CD14-positive monocyte (primary cell): ENCODE measurements around the gene SMIM15. TPM values are rescaled to one million over a fixed set of nuclear protein-coding genes. Genes with fewer than 3 reads are reported as not detected.

ENCODE experiments used
- DNase-seq, 3 donors: peaks; one replicate each; pipeline ENCODE4 v3.0.0-alpha.2; 2011 to 2022
- H2AFZ ChIP-seq: 2 replicates; pipeline ENCODE4 v1.6.0; 2012; ENCODE audit warnings: mild to moderate bottlenecking, low read depth, low read length, inconsistent platforms; ENCODE audit not compliant: insufficient read depth, poor library complexity, severe bottlenecking
- H3K27ac ChIP-seq, 2 donors: 1 replicate in 1 of 2; 2 replicates in 1 of 2; pipeline ENCODE4 v1.5.1; 2012 to 2013; ENCODE audit warnings: low read length in 2 of 2, control low read depth in 1 of 2, inconsistent platforms in 1 of 2, low read depth in 1 of 2, mild to moderate bottlenecking in 1 of 2
- H3K27me3 ChIP-seq, 2 donors: one replicate each; pipeline versions ENCODE4 v1.6.0 to v1.6.1; 2011 to 2013; ENCODE audit warnings: low read length in 2 of 2; ENCODE audit not compliant: control insufficient read depth in 2 of 2, insufficient read depth in 2 of 2
- H3K36me3 ChIP-seq, 2 donors: replicated peaks in 1 of 2; 1 replicate in 1 of 2; 2 replicates in 1 of 2; pipeline versions ENCODE4 v1.5.1 to v1.6.1; 2012 to 2013; ENCODE audit warnings: low read length in 2 of 2, control low read depth in 1 of 2, inconsistent platforms in 1 of 2, mild to moderate bottlenecking in 1 of 2; ENCODE audit not compliant: insufficient read depth in 2 of 2, control insufficient read depth in 1 of 2
- H3K4me1 ChIP-seq, 2 donors: 1 replicate in 1 of 2; 2 replicates in 1 of 2; pipeline versions ENCODE4 v1.5.1 to v1.6.1; 2012 to 2013; ENCODE audit warnings: low read length in 2 of 2, control low read depth in 1 of 2, inconsistent platforms in 1 of 2, mild to moderate bottlenecking in 1 of 2, moderate library complexity in 1 of 2; ENCODE audit not compliant: insufficient read depth in 2 of 2, control insufficient read depth in 1 of 2
- H3K4me2 ChIP-seq: replicated peaks from 2 replicates; pipeline ENCODE3; 2012; ENCODE audit warnings: low read length, moderate library complexity, mild to moderate bottlenecking; ENCODE audit not compliant: poor library complexity, severe bottlenecking; ENCODE audit errors: extremely low read depth
- H3K4me3 ChIP-seq, 3 experiments: fragments of 200-600 bp in 1 of 3; sonication (generic) in 1 of 3; replicated peaks in 1 of 3; 1 replicate in 2 of 3; 2 replicates in 1 of 3; pipeline ENCODE4 v1.5.1; 2011 to 2013; ENCODE audit warnings: low read length in 3 of 3, mild to moderate bottlenecking in 3 of 3, control low read depth in 2 of 3, low read depth in 2 of 3, inconsistent platforms in 1 of 3, moderate library complexity in 1 of 3
- H3K79me2 ChIP-seq: 2 replicates; pipeline ENCODE4 v1.6.0; 2012; ENCODE audit warnings: mild to moderate bottlenecking, control low read depth, inconsistent platforms, low read length, moderate library complexity; ENCODE audit not compliant: insufficient read depth
- H3K9ac ChIP-seq: 2 replicates; pipeline ENCODE4 v1.6.0; 2017; ENCODE audit warnings: low read length, mild to moderate bottlenecking; ENCODE audit not compliant: insufficient read depth, poor library complexity, severe bottlenecking
- H3K9me3 ChIP-seq, 2 donors: replicated peaks in 1 of 2; 1 replicate in 1 of 2; 2 replicates in 1 of 2; pipeline versions ENCODE4 v1.5.1 to v1.6.1; 2012 to 2013; ENCODE audit warnings: low read length in 2 of 2, control low read depth in 1 of 2; ENCODE audit not compliant: control insufficient read depth in 1 of 2, insufficient read depth in 1 of 2
- H4K20me1 ChIP-seq: 2 replicates; pipeline ENCODE4 v1.6.0; 2012; ENCODE audit warnings: mild to moderate bottlenecking, low read length, control low read depth, moderate library complexity; ENCODE audit not compliant: insufficient read depth
- H3K27ac Mint-ChIP-seq, 7 donors: one replicate each; pipeline ENCODE4 v1.8.0; 2020; ENCODE audit warnings: mild to moderate bottlenecking in 7 of 7, mixed read lengths in 7 of 7, moderate library complexity in 6 of 7, inconsistent platforms in 2 of 7
- H3K27me3 Mint-ChIP-seq, 3 donors: one replicate each; pipeline ENCODE4 v1.8.0; 2021 to 2022; ENCODE audit warnings: low read depth in 3 of 3, mild to moderate bottlenecking in 3 of 3, mixed read lengths in 3 of 3, moderate library complexity in 3 of 3, inconsistent platforms in 1 of 3
- H3K36me3 Mint-ChIP-seq, 2 donors: one replicate each; pipeline ENCODE4 v1.8.0; 2020; ENCODE audit warnings: mixed read lengths in 2 of 2, inconsistent platforms in 1 of 2, mild to moderate bottlenecking in 1 of 2
- H3K4me1 Mint-ChIP-seq: one replicate; pipeline ENCODE4 v1.8.0; 2020; ENCODE audit warnings: mild to moderate bottlenecking, mixed read lengths
- H3K4me3 Mint-ChIP-seq, 2 donors: one replicate each; pipeline ENCODE4 v1.8.0; 2020; ENCODE audit warnings: mild to moderate bottlenecking in 2 of 2, mixed read lengths in 2 of 2, moderate library complexity in 1 of 2
- H3K9me3 Mint-ChIP-seq, 7 donors: one replicate each; pipeline ENCODE4 v1.8.0; 2020 to 2022; ENCODE audit warnings: mixed read lengths in 7 of 7, mild to moderate bottlenecking in 6 of 7, moderate library complexity in 6 of 7, inconsistent platforms in 2 of 7
- WGBS: methylation state at CpG from one replicate; pipeline ENCODE4 v1.1.5; 2013; ENCODE audit warnings: missing lambda C conversion rate; ENCODE audit not compliant: insufficient coverage; 5-methylcytosine and 5-hydroxymethylcytosine counted together
- intact Hi-C, 2 donors: fragments of 100-400 bp; cut with micrococcal nuclease; formaldehyde crosslinking; loops; one replicate each; pipeline versions ENCODE4 v1.15.0 to v1.15.1; 2023
- polyA plus RNA-seq, 3 donors: library from polyadenylated mRNA; depleted of rRNA in 1 of 3; unstranded in 2 of 3; stranded (reverse) in 1 of 3; fragments of 300-500 nt in 2 of 3; fragments of >200 nt in 1 of 3; fragmentation: Illumina TruSeq in 2 of 3; gene quantifications; 1 replicate in 2 of 3; 2 replicates in 1 of 3; pipeline ENCODE4 v1.2.3, GENCODE V29; 2012 to 2021
- TF ChIP-seq, protein P1 (sequence below): fragments of 200-600 bp; IDR thresholded peaks from one replicate; pipeline ENCODE4 v1.8.0; 2022; ENCODE audit warnings: antibody characterized with exemption, mild to moderate bottlenecking

The SMIM15 gene
- polyA plus RNA-seq, 3 donors: 7.0 to 43.4 (median 32.0) TPM

DNA sequence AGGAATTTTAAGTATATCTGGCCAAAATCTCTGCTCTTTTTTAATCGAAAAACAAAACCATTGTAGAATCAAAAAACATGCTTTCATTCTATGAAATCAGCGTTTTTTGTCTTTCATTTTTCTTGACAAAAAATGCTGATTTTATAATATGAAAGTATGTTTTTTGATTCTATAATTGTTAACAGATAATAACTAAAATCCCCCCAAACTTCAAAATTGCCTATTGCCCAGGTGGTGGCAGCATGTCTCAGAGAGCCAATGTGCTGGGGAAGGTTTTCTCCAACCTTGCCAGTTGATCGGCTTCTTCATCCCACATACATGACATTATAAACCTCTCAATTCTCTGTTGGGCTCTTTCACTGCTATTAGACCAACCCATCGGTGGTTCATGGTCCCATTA lies 5.1 kb upstream of the SMIM15 start:
- no peak overlapping the region for H3K4me2 ChIP-seq
- no peaks in the 10 kb centered on the region for H4K20me1 ChIP-seq
- H3K4me1 ChIP-seq: peaks cover 12 to 17% of the 10 kb centered on the region in 2 donors
- no peaks in the 10 kb centered on the region for H3K9me3 Mint-ChIP-seq
- no peaks in the 10 kb centered on the region for H3K9me3 ChIP-seq
- no peaks in the 10 kb centered on the region for H3K27me3 ChIP-seq
- H3K36me3 ChIP-seq: no peaks in the 10 kb centered on the region
- H3K79me2 ChIP-seq: peaks cover 14% of the 10 kb centered on the region
- no peak overlapping the region for H3K4me3 Mint-ChIP-seq
- no peak overlapping the region for H3K27ac ChIP-seq
- peaks cover 18% of the 10 kb centered on the region for H3K4me1 Mint-ChIP-seq
- peak in 1 of 3 donors; percentile 28 for DNase-seq
- H3K27ac Mint-ChIP-seq: no peak overlapping the region
- WGBS: 43% methylated on average over 1 of the region's 4 CpGs
- H2AFZ ChIP-seq: no peak overlapping the region
- H3K4me3 ChIP-seq: no peak overlapping the region
- TF ChIP-seq, protein P1, sequence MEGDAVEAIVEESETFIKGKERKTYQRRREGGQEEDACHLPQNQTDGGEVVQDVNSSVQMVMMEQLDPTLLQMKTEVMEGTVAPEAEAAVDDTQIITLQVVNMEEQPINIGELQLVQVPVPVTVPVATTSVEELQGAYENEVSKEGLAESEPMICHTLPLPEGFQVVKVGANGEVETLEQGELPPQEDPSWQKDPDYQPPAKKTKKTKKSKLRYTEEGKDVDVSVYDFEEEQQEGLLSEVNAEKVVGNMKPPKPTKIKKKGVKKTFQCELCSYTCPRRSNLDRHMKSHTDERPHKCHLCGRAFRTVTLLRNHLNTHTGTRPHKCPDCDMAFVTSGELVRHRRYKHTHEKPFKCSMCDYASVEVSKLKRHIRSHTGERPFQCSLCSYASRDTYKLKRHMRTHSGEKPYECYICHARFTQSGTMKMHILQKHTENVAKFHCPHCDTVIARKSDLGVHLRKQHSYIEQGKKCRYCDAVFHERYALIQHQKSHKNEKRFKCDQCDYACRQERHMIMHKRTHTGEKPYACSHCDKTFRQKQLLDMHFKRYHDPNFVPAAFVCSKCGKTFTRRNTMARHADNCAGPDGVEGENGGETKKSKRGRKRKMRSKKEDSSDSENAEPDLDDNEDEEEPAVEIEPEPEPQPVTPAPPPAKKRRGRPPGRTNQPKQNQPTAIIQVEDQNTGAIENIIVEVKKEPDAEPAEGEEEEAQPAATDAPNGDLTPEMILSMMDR: peak; percentile 22
- no peaks in the 10 kb centered on the region for H3K27me3 Mint-ChIP-seq
- intact Hi-C loops: no loop called here
- no peak overlapping the region for H3K9ac ChIP-seq
- H3K36me3 Mint-ChIP-seq: peaks cover 0 to 2% of the 10 kb centered on the region in 2 donors

DNA sequence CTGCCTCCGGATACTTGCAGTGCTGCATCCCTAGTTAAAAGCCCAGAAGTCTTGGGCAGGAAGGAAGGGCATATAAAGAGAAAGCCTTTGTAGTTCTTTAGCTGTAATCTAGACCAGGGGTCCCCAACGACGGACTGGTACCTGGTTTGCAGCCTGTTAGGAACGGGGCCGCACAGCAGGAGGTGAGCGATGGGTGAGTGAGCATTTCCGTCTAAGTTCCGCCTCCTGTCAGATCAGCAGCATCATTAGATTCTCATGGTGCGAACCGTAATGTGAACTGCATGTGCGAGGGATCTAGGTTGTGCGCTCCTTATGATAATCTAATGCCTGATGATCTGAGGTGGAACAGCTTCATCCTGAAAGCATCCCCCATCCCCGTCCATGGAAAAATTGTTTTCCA lies 1.6 kb upstream of the SMIM15 start:
- Mint-ChIP-seq H3K36me3 (peaks cover 4 to 16% of the 10 kb centered on the region in 2 donors), H3K27me3 (peaks cover 0 to 2% (median 0%) of the 10 kb centered on the region in 3 donors), H3K27ac (no peak overlapping the region), H3K9me3 (no peaks in the 10 kb centered on the region), H3K4me3 (no peak overlapping the region), H3K4me1 (peaks cover 45% of the 10 kb centered on the region)
- no peaks in the 10 kb centered on the region for H3K27me3 ChIP-seq
- no peaks in the 10 kb centered on the region for H4K20me1 ChIP-seq
- H3K9ac ChIP-seq: no peak overlapping the region
- H3K4me1 ChIP-seq: peaks cover 27 to 44% of the 10 kb centered on the region in 2 donors
- TF ChIP-seq, protein P1: no peak
- peaks cover 47% of the 10 kb centered on the region for H3K79me2 ChIP-seq
- WGBS: 98% methylated on average over 13 of the region's 13 CpGs
- H3K9me3 ChIP-seq: no peaks in the 10 kb centered on the region
- no peak for DNase-seq
- peaks cover 0 to 8% of the 10 kb centered on the region in 2 donors for H3K36me3 ChIP-seq
- peak overlapping the region; percentile 90 for H3K4me2 ChIP-seq
- H3K27ac ChIP-seq: peak overlapping the region in 1 of 2 donors; percentile 96
- intact Hi-C loops: loop anchor here (2.0 to 5.0 kb wide), 4 partner anchors 113 to 243 kb away; partner anchors contain the start of gene ZSWIM6 (in 1 of the 2)
- no peak overlapping the region for H3K4me3 ChIP-seq
- no peak overlapping the region for H2AFZ ChIP-seq
